ENCODE results near the gene EIF4B. TPM values are rescaled to one million over a fixed set of nuclear protein-coding genes. Genes with fewer than 3 reads are reported as not detected.
A peak's percentile ranks its signal among the peaks of the same experiment; 100 is the strongest.

The EIF4B gene
- total and polyA plus RNA-seq, 2 of the 13 experiments (the other 11 are each of a cell fraction or from before 2014, with no cell fraction given) = 416 to 548 TPM

- TF ChIP-seq, protein P1, sequence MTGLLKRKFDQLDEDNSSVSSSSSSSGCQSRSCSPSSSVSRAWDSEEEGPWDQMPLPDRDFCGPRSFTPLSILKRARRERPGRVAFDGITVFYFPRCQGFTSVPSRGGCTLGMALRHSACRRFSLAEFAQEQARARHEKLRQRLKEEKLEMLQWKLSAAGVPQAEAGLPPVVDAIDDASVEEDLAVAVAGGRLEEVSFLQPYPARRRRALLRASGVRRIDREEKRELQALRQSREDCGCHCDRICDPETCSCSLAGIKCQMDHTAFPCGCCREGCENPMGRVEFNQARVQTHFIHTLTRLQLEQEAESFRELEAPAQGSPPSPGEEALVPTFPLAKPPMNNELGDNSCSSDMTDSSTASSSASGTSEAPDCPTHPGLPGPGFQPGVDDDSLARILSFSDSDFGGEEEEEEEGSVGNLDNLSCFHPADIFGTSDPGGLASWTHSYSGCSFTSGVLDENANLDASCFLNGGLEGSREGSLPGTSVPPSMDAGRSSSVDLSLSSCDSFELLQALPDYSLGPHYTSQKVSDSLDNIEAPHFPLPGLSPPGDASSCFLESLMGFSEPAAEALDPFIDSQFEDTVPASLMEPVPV (CRISPR knock-in tag; IDR thresholded peaks at IDR 0.05) = no peak
- TF ChIP-seq ZNF775 (CRISPR knock-in tag; IDR thresholded peaks at IDR 0.05; ENCODE audit: borderline replicate concordance) = no peak
- no peak for TF ChIP-seq RBM22 (optimal IDR thresholded peaks at IDR 0.05; ENCODE audit: low read length)
- TF ChIP-seq U2AF2 (IDR thresholded peaks at IDR 0.05; ENCODE audit: low read depth, low read length) = no peak
- TF ChIP-seq TGIF2 (CRISPR knock-in tag; IDR thresholded peaks at IDR 0.05) = peak; percentile 82; the same call in 1 of the 2 replicates
- no peak for TF ChIP-seq ZNF558 (CRISPR knock-in tag; IDR thresholded peaks at IDR 0.05; ENCODE audit: borderline replicate concordance)
- TF ChIP-seq ZNF597 (CRISPR knock-in tag; IDR thresholded peaks at IDR 0.05) = no peak
- no peak for TF ChIP-seq ZNF816 (CRISPR knock-in tag; IDR thresholded peaks at IDR 0.05; ENCODE audit: borderline replicate concordance)
- TF ChIP-seq ZBTB40 (IDR thresholded peaks at IDR 0.05) = no peak
- TF ChIP-seq ZBTB40 (CRISPR knock-in tag; IDR thresholded peaks at IDR 0.05) = no peak
- TF ChIP-seq, protein P2, sequence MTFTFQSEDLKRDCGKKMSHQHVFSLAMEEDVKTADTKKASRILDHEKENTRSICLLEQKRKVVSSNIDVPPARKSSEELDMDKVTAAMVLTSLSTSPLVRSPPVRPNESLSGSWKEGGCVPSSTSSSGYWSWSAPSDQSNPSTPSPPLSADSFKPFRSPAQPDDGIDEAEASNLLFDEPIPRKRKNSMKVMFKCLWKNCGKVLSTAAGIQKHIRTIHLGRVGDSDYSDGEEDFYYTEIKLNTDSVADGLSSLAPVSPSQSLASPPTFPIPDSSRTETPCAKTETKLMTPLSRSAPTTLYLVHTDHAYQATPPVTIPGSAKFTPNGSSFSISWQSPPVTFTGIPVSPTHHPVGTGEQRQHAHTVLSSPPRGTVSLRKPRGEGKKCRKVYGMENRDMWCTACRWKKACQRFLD (CRISPR knock-in tag; IDR thresholded peaks at IDR 0.05; ENCODE audit: borderline replicate concordance) = no peak
- TF ChIP-seq EHMT2 (IDR thresholded peaks at IDR 0.05; ENCODE audit: borderline replicate concordance, low read depth, low read length) = no peak
- TF ChIP-seq HDAC1 (CRISPR knock-in tag; IDR thresholded peaks at IDR 0.05) = peak; percentile 69
These were observed 25.4 kb upstream of the EIF4B start (continued) for GRCh38 chr12:52980650-52981423.
